Fibroblast of upper back skin (primary cell): ENCODE results near the gene TFF1.

Experiments used
- DNase-seq: peaks from one replicate; pipeline ENCODE4 v3.0.0-alpha.2; 2013

Gene TFF1

GRCh38 chr21:42358937-42359336, 7.4 kb downstream of the TFF1 start:
- no peak for DNase-seq

GRCh38 chr21:42358261-42358660, 8.1 kb downstream of the TFF1 start:
- no peak for DNase-seq

GRCh38 chr21:42357307-42357706, 9.0 kb downstream of the TFF1 start:
- no peak for DNase-seq

GRCh38 chr21:42356650-42357049, 9.7 kb downstream of the TFF1 start:
- no peak for DNase-seq

GRCh38 chr21:42356046-42356445, 10.3 kb downstream of the TFF1 start:
- no peak for DNase-seq

GRCh38 chr21:42353623-42354022, 12.7 kb downstream of the TFF1 start:
- DNase-seq: no peak

GRCh38 chr21:42352441-42353095, 13.8 kb downstream of the TFF1 start:
- DNase-seq: no peak

GRCh38 chr21:42351626-42352440, 14.5 kb downstream of the TFF1 start:
- DNase-seq: no peak

GRCh38 chr21:42350927-42351426, 15.4 kb downstream of the TFF1 start, which contains the start of gene TFF2:
TSS of gene TFF2 (minus strand) at chr21:42350994. CDS start at chr21:42350957, 37 bp downstream.
- DNase-seq: no peak

GRCh38 chr21:42350318-42350910, 15.9 kb downstream of the TFF1 start:
- DNase-seq: no peak

- no peak for DNase-seq
Observed at GRCh38 chr21:42349420-42350317, 16.7 kb downstream of the TFF1 start.

- DNase-seq: no peak
Observed at GRCh38 chr21:42348762-42349161, 17.6 kb downstream of the TFF1 start.

- no peak for DNase-seq
Observed at GRCh38 chr21:42347601-42348327, 18.6 kb downstream of the TFF1 start.

- DNase-seq: no peak
Observed at GRCh38 chr21:42346866-42347600, 19.3 kb downstream of the TFF1 start.

- no peak for DNase-seq
Observed at GRCh38 chr21:42346441-42346840, 19.9 kb downstream of the TFF1 start.

- DNase-seq: no peak
Observed at GRCh38 chr21:42344631-42345030, 21.7 kb downstream of the TFF1 start.

GRCh38 chr21:42343963-42344510, 22.3 kb downstream of the TFF1 start:
- no peak for DNase-seq

- DNase-seq: no peak
Observed at GRCh38 chr21:42343556-42343955, 22.8 kb downstream of the TFF1 start.

- no peak for DNase-seq
Observed at GRCh38 chr21:42343101-42343500, 23.2 kb downstream of the TFF1 start.

GRCh38 chr21:42341776-42342542, 24.4 kb downstream of the TFF1 start:
- no peak for DNase-seq
